ENCODE measurements around the gene MKX.

Gene MKX

GRCh38 chr10:27745732-27746396 is at the start of gene MKX:
TSS of gene MKX (minus strand) at chr10:27745819. CDS start at chr10:27743415, 2,404 bp downstream.
- Mint-ChIP-seq H3K4me1 (peaks cover 36% of the 10 kb centered on the region), H3K27ac (peak within 1 kb of the TSS; percentile 51), H3K36me3 (peaks cover 2% of the 10 kb centered on the region), H3K4me3 (peak within 1 kb of the TSS; percentile 89), H3K27me3 (peaks cover 44% of the 10 kb centered on the region), H3K9me3 (no peaks in the 10 kb centered on the region)

- Mint-ChIP-seq H3K27ac (no peak overlapping the region), H3K27me3 (peaks cover 12% of the 10 kb centered on the region), H3K4me1 (no peaks in the 10 kb centered on the region)
Observed at GRCh38 chr10:27794157-27794556, 48.5 kb upstream of the MKX start.

GRCh38 chr10:27792216-27792615 is 46.6 kb upstream of the MKX start:
- H3K9me3 Mint-ChIP-seq = no peaks in the 10 kb centered on the region
- no peaks in the 10 kb centered on the region for H3K36me3 Mint-ChIP-seq
- H3K27ac Mint-ChIP-seq = no peak overlapping the region
- H3K4me1 Mint-ChIP-seq = no peaks in the 10 kb centered on the region
- peaks cover 8% of the 10 kb centered on the region for H3K27me3 Mint-ChIP-seq
- H3K4me3 Mint-ChIP-seq = no peak overlapping the region

More at GRCh38 chr10:27794157-27794556, 48.5 kb upstream of the MKX start:
- Mint-ChIP-seq H3K9me3 (no peaks in the 10 kb centered on the region), H3K4me3 (no peak overlapping the region), H3K36me3 (no peaks in the 10 kb centered on the region)

- H3K9me3 Mint-ChIP-seq = no peaks in the 10 kb centered on the region
- no peaks in the 10 kb centered on the region for H3K4me1 Mint-ChIP-seq
- no peak overlapping the region for H3K27ac Mint-ChIP-seq
- H3K4me3 Mint-ChIP-seq = no peak overlapping the region
- peaks cover 2% of the 10 kb centered on the region for H3K36me3 Mint-ChIP-seq
- peaks cover 4% of the 10 kb centered on the region for H3K27me3 Mint-ChIP-seq
Observed at GRCh38 chr10:27784272-27784671, 38.7 kb upstream of the MKX start.

GRCh38 chr10:27783660-27784059 is 38.0 kb upstream of the MKX start:
- Mint-ChIP-seq H3K4me1 (no peaks in the 10 kb centered on the region), H3K36me3 (peaks cover 2% of the 10 kb centered on the region), H3K27me3 (peaks cover 5% of the 10 kb centered on the region), H3K4me3 (no peak overlapping the region), H3K27ac (no peak overlapping the region), H3K9me3 (no peaks in the 10 kb centered on the region)

GRCh38 chr10:27779462-27780015 is 33.9 kb upstream of the MKX start:
- Mint-ChIP-seq H3K36me3 (peaks cover 2% of the 10 kb centered on the region), H3K4me3 (no peak overlapping the region), H3K9me3 (no peaks in the 10 kb centered on the region), H3K27me3 (peaks cover 17% of the 10 kb centered on the region), H3K4me1 (no peaks in the 10 kb centered on the region), H3K27ac (no peak overlapping the region)

- Mint-ChIP-seq H3K27me3 (peaks cover 29% of the 10 kb centered on the region), H3K4me1 (no peaks in the 10 kb centered on the region)
Observed at GRCh38 chr10:27774831-27775230, 29.2 kb upstream of the MKX start.

GRCh38 chr10:27771231-27771630 is 25.6 kb upstream of the MKX start:
- Mint-ChIP-seq H3K27me3 (peaks cover 22% of the 10 kb centered on the region), H3K9me3 (no peaks in the 10 kb centered on the region), H3K4me1 (no peaks in the 10 kb centered on the region), H3K4me3 (no peak overlapping the region), H3K36me3 (no peaks in the 10 kb centered on the region), H3K27ac (no peak overlapping the region)

More at GRCh38 chr10:27774831-27775230, 29.2 kb upstream of the MKX start:
- Mint-ChIP-seq H3K4me3 (no peak overlapping the region), H3K9me3 (no peaks in the 10 kb centered on the region), H3K27ac (no peak overlapping the region), H3K36me3 (no peaks in the 10 kb centered on the region)

- peaks cover 19% of the 10 kb centered on the region for H3K27me3 Mint-ChIP-seq
- H3K4me1 Mint-ChIP-seq = no peaks in the 10 kb centered on the region
- no peak overlapping the region for H3K4me3 Mint-ChIP-seq
- H3K9me3 Mint-ChIP-seq = no peaks in the 10 kb centered on the region
- no peak overlapping the region for H3K27ac Mint-ChIP-seq
- H3K36me3 Mint-ChIP-seq = no peaks in the 10 kb centered on the region
Observed at GRCh38 chr10:27770181-27770580, 24.6 kb upstream of the MKX start.

GRCh38 chr10:27760867-27761266 is 15.2 kb upstream of the MKX start:
- Mint-ChIP-seq H3K27ac (no peak overlapping the region), H3K9me3 (no peaks in the 10 kb centered on the region), H3K27me3 (peaks cover 2% of the 10 kb centered on the region), H3K4me3 (no peak overlapping the region), H3K4me1 (no peaks in the 10 kb centered on the region), H3K36me3 (no peaks in the 10 kb centered on the region)

GRCh38 chr10:27759483-27760272 is 14.1 kb upstream of the MKX start:
- no peaks in the 10 kb centered on the region for H3K36me3 Mint-ChIP-seq
- peaks cover 2% of the 10 kb centered on the region for H3K27me3 Mint-ChIP-seq
- H3K27ac Mint-ChIP-seq = no peak overlapping the region
- H3K4me3 Mint-ChIP-seq = no peak overlapping the region
- no peaks in the 10 kb centered on the region for H3K4me1 Mint-ChIP-seq
- no peaks in the 10 kb centered on the region for H3K9me3 Mint-ChIP-seq

- peaks cover 25% of the 10 kb centered on the region for H3K27me3 Mint-ChIP-seq
Observed at GRCh38 chr10:27752673-27753237, 7.1 kb upstream of the MKX start.

GRCh38 chr10:27748601-27749000 is 3.0 kb upstream of the MKX start:
- Mint-ChIP-seq H3K4me3 (no peak overlapping the region), H3K27me3 (peaks cover 49% of the 10 kb centered on the region), H3K9me3 (no peaks in the 10 kb centered on the region), H3K27ac (no peak overlapping the region), H3K36me3 (peaks cover 2% of the 10 kb centered on the region), H3K4me1 (peaks cover 28% of the 10 kb centered on the region)

More at GRCh38 chr10:27752673-27753237, 7.1 kb upstream of the MKX start:
- no peaks in the 10 kb centered on the region for H3K36me3 Mint-ChIP-seq
- H3K9me3 Mint-ChIP-seq = no peaks in the 10 kb centered on the region
- H3K4me1 Mint-ChIP-seq = no peaks in the 10 kb centered on the region
- H3K4me3 Mint-ChIP-seq = no peak overlapping the region
- no peak overlapping the region for H3K27ac Mint-ChIP-seq

GRCh38 chr10:27747096-27747451 is 1.5 kb upstream of the MKX start:
- Mint-ChIP-seq H3K27ac (no peak overlapping the region), H3K27me3 (peaks cover 46% of the 10 kb centered on the region), H3K4me3 (peak overlapping the region; percentile 54), H3K4me1 (peaks cover 29% of the 10 kb centered on the region), H3K9me3 (no peaks in the 10 kb centered on the region), H3K36me3 (peaks cover 2% of the 10 kb centered on the region)

- Mint-ChIP-seq H3K4me3 (peak overlapping the region; percentile 54), H3K9me3 (no peaks in the 10 kb centered on the region), H3K27me3 (peaks cover 45% of the 10 kb centered on the region), H3K27ac (no peak overlapping the region), H3K4me1 (peaks cover 30% of the 10 kb centered on the region), H3K36me3 (peaks cover 2% of the 10 kb centered on the region)
Observed at GRCh38 chr10:27746397-27747095, 927 bp upstream of the MKX start.
